HG02884 (cell line): ENCODE measurements around the gene GEN1.

Experiments
- ATAC-seq: cut with Tn5 transposase; IDR thresholded peaks from one replicate; pipeline ENCODE4 v1.9.1; 2021; ENCODE audit warnings: mild to moderate bottlenecking, moderate library complexity; ENCODE audit not compliant: unreplicated experiment

Gene GEN1

DNA sequence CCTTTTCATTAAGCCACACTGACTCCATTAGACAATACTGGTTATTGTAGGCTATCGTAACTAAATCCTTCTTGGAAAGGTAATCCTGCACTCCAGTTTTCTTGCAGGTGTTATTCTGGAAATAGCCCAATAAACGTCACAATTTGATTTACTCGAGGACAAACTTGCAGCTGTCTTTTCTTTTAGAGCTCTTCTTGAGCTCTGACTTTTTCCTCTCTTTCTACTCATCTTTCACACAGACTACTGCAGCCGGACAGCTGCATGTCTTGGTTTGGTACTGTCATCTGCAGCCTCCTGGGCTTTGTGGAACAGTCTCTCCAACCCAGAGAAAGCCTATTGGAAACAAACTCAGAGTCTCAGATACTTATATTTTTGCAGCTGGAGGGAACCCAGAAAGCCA lies 39.4 kb downstream of the GEN1 start:
- ATAC-seq: peak; percentile 13

DNA sequence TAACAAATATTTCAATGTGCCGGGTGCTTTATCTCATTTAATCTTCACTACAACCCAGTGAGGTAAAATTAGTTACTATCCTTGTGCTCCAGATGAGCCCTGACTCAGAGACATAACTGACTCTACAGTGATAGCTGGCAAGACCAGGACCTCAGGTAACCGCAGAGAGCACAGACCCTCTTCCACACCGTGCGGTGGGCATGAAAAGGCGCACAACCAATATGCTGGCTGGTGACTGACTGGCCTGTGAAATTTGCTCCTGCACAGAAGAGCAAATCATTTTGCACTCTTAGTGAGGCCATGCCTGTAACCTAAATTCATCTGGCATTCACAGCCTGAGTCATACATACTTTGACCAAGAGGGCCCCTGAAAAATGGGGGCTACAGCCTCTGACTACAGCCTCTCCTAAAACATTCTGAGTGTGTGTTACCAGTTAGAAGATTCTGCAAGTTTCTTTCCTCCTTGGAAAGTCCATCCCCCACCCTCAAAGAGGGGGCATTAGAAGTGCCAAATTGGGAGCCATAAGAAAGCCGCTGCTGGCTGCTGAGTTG lies 39.9 kb downstream of the GEN1 start:
- ATAC-seq: peak; percentile 26

DNA sequence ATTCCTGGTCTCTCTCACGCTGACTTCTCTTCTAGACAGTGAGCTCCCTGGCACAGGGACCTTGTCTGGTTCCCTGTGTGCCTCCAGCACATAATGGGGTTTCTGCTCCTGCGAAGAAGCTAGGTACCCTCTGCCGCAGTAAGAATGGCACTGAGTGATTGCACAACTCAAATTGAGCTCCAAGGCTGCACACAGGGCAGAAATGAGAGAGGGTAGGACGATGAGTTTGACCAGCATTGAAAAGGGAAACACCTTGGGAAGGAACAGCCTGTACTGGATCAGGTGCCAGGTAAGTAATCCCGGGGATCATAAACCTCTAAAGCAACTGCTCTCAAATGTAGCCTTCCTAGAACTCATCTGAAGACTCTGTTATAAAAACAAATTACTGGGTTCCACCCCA lies 41.4 kb downstream of the GEN1 start:
- no peak for ATAC-seq

DNA sequence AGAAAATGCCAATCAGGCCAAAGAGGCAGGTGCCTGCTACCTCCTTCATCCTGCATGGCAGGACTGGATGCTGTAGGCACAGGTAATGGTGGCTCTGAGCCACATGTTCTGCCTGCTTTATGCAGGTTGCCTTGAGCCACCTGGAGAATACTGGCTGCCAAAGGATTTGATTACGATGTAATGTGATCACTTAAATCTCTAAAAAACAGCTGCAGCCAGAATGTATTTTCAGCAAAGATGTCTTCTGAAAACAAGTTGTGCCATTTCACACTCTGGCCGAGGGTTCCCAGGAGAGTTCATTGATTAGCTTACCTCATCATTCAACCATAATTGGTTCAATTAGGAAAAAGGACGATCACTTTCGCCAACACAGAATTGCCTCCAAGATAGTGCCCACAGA lies 44.4 kb downstream of the GEN1 start:
- no peak for ATAC-seq

DNA sequence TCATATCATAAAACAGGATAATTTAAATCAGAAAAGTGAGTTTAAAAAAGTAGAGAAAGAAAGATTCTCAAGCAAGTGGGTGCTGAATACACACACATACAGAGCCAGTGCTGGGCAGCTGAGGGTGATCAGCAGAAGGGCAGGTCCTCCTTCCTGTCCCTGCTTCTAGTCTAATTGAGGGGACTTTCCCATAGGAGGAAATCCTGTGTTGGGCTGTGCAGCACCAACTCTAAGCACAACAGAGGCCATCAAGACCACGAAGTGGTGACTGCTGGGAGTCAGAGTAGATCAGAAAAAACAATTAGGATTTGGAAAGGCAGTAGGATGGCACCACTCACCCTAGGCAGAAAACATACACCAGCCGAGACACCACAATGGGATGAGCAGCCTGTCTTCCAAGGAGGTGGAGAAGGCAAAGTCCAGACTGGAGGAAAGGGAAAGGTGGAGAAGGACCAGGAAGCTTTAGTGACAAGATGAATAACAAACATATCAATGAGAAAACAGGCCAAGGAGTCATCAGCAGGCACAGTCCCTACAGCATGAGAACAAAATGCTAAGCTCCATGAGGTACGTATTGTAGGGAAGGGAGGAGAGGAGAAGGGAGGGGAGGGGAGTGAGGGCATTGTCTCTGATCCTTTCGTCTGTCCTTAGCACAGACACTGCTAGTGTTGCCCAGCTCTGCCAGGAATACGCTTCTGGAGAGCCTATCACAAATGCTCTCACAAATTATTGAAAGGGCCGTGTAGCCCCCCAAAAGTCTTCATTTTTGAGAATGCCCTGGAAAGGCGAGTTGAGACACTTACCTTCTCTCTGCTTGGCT lies 45.6 kb downstream of the GEN1 start:
- ATAC-seq: no peak

DNA sequence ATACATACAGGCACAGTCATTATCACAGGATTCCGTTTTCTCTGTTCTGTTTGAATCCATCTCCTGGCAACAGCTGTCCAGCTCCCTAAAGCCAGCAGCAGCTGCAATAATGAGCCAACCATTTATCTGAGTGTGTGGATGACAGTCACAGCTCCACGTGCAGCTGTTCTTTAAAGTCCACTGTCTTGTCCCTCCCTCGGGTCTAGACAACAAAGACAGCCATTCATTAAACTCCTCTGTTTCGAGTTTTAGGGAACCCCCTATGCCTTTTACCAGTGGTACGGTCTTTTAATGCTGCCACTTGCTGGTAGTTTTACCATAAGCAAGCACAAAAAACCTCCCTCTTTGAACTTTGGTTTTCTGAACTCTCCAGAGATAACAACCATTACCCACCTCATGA lies 46.3 kb downstream of the GEN1 start:
- ATAC-seq: no peak

DNA sequence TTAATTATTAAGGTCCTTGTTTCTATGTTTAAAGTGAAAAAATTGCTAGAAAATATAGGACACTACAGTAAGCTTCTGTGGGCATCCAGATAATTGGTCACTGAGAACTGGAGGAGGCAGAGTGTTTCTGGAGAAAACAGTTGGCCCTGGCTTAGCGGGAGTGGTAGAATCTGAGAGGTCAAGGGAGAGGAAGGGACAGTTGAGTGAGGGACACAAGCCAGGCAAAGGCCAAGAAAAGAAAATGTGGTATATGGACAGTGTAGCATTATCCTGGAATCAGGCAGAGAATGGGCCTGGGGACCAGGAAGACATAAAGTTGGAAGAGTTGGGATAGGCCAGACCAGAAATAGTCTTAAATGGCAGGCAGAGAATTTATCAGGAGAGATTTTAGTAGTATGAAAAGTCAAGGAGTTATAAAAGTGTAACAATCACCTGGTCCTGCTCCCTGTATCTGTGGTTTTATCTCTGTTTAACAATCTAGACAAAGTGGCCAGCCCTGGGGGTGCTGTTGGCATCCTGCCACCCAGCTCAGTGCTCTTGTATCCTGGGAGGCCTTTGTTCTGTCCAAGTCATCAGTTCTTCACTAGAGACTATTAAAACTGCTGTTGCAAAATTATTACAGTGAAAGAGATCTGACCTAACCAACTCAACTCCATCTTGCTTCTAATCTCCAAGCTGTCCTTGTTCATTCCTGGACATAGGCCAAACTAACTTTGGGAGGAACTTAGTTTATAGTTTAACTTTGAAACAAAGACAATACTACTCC lies 46.9 kb downstream of the GEN1 start:
- ATAC-seq: no peak

DNA sequence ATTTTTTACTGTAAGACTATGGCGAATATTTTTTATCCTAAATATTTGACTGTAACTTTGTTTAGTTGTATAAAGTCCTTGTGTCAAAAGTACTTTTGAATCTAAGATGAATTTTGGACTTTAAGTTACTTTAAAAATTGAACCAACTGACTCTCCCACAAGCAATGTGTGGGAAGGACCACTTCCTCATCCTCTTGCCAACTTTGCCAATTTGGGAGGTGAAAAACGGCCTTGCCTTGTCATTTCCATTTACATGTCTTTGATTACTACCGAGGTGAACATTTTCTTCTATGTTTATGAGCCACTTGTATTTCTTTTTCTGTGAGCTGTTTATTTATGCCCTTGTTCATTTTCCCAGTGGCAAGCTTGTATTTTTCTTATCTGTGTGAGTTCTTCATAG lies 49.6 kb downstream of the GEN1 start:
- ATAC-seq: no peak

DNA sequence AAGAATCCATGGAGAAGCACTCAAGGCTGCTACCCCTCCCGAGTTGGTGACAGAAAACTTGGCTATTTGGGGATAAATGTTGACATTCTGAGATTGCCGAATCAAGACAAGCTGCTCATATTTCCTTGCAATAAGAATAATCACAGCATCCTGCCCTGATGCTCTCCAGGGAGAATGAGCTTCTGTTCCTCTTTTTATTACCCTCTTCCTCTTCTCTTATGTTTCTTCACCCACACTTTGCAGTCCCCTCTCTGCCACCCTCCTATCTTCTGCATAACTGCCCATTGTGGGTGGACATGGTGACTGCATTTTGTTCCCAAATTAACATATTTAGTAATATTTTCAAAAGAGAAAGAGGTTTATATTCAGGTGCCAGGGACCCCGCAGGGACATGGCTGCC lies 50.4 kb downstream of the GEN1 start:
- peak; percentile 66 for ATAC-seq

DNA sequence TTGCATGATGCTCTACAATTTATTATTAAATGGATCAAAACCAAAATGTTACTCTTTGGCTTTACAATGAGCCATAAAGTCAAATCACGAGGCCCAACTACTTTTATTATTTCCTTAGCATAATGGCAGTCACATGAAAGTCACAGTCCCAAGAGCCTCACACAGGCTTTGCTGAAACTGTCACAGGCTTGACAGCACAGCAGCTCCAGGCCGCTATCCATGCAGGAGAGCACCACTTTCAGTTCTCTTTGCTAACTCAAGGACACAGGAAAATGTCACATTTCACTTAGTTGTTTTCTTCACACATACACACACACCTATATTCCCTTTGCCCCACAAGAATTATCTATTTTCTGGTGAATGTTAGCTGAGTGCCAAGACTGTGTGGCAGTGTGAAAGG lies 51.2 kb downstream of the GEN1 start:
- ATAC-seq: peak; percentile 46

DNA sequence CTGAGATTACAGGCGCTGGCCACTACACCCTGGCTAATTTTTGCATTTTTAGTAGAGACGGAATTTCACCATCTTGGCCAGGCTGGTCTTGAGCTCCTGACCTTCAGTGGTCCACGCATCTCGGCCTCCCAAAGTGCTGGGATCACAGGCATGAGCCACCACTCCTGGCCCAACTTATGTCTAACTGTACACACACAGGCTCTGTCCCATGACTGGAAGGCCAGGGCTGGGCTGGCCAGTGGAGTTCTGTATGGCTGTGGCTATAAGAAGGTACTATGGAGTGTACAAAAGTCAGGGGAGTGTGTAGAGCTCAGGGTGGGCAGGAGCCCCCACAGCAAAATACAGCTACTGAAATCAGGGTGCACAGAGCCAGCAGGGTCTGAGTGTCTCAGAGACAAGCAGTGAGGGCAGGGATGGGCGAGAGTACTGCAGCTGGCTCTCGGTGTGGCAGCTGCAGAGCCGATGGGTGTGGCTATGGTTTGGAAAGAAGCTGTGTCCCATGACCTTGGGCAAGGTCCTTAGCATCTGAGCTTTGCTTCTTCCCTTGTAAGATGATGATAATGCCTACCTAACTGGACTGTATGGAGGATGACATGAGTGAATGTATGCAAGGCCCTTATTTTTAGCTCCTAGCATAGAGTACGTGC lies 51.9 kb downstream of the GEN1 start:
- ATAC-seq: no peak

DNA sequence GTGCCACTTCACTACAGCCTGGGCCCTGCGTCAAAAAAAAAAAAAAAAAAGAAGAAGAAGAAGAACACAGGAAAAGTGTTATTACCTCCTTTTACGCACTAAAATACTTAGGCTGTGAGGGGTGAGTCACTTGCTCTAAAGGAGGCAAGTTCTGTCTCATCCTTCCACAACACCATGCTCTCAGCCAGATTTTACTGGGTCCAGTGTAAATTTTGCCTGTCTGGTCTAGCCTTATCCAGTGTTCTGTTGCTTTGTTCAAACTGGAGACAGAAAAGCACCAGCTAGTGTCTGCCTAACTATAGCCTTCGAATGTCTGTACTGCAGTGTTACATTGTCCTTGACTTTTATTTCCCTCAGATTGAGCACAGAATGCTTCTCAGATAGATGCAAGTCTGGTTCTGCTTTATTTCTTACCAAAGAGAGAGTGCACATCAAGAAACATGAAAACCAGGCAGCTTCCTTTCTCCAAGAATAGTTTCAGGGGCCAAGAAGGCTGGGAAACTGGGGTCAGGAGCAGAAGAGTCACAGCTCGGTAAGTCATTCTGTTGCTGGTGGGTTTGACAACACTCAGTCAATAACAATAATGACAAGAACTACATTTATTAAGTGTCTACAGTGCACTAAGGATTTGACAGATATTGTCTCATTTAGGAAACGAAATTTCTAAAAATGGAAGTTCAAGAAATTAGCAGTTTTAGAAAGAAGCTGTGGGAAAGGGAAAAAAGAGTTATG lies 59.2 kb downstream of the GEN1 start:
- ATAC-seq: peak; percentile 49

DNA sequence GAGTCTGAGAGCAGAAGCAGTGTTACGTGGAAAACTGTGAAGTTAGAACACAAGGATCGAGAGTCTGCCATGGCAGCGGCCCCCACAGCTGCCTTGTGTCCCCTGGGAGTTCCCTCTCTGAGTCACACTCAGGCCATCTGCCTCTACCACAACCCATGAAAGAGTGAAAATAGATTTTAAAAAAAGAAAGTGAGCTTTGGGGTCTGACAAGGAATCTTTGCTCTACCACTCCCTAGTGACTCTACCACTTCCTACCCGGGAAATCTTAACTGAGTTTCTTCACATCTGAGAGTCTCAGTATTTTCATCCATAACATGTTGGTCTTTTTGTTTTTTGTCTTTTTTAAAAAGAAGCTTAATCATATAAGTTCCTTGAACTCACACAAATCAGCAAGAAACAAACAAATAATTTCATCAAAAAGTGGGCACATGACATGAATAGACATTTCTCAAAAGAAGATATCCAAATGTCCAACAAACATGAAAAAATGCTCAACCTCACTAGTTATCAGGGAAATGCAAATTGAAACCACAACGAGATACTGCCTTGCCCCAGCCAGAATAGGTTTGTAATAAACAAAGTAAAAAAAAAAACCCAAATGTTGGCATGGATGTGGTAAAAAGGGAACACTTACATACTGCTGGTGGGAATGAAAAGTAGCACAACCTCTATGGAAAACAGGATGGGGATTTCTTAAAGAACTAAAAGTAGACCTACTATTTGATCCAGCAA lies 60.0 kb downstream of the GEN1 start:
- peak; percentile 86 for ATAC-seq

DNA sequence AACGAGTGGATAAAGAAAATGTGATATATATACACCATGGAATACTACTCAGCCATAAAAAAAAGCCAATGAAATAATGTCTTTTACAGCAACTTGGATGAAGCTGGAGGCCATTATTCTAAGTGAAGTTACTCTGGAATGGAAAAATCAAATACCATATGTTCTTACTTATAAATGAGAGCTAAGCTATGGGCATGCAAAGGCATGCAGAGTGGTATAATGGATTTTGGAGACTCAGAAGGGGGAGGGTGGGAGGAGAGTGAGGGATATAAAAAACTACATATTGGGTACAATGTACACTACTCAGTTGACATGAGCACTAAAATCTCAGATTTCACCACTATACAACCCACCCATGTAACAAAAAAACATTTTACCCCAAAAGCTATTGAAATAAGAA lies 60.7 kb downstream of the GEN1 start:
- ATAC-seq: no peak

DNA sequence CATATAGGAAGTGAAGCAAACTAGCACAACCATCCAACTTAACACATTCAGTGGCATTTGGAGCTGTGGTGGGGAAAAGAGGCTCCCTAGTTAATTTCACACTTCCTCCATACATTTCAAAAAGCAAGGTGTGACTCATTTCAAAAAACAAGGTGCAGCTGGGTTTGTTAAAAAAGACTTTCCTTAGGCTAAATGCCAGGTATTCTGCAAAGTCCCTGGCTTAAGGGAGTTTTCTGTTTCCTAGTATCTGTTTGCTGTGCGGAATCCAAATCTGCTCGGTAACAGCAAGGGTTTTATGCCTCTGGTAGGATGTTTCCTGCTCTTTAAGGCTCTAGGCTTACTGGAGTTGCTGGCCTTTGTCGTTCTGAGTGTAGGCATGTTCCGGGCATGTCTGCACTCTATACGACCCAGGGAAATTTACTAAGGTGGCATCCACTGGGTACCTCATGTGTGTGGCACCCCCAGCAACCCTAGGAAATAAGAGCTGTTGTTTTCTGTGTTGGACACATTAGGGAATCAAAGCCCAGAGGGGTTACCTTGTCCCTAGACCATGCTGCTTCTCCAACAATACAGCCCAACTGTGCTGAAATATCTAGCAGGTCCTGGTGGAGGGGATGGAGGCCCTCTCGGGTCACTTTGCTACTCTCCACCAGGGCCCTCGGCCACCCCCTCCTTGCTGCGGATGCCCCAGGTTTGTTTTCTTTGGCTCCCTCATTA lies 61.7 kb downstream of the GEN1 start:
- ATAC-seq: peak; percentile 33

DNA sequence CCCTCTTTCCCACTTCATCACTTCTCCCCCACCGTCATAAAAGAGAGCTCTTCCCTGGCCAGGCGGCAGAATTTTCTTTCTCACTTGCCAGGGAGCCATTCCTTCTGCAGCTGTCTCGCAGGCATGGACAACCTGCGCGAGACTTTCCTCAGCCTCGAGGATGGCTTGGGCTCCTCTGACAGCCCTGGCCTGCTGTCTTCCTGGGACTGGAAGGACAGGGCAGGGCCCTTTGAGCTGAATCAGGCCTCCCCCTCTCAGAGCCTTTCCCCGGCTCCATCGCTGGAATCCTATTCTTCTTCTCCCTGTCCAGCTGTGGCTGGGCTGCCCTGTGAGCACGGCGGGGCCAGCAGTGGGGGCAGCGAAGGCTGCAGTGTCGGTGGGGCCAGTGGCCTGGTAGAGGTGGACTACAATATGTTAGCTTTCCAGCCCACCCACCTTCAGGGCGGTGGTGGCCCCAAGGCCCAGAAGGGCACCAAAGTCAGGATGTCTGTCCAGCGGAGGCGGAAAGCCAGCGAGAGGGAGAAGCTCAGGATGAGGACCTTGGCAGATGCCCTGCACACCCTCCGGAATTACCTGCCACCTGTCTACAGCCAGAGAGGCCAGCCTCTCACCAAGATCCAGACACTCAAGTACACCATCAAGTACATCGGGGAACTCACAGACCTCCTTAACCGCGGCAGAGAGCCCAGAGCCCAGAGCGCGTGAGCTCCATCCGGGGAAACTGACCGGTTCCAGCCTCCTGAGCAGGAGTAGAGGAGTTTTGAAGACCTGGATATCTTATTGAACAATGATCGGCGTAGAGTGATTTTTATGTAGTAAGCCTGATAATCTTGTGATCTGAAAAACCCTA lies 62.7 kb downstream of the GEN1 start, which contains the start of gene MSGN1:
TSS of gene MSGN1 (plus strand) at position 65 of the 850 bp plus-strand sequence. CDS start at position 124, 59 bp downstream.
- no peak for ATAC-seq

DNA sequence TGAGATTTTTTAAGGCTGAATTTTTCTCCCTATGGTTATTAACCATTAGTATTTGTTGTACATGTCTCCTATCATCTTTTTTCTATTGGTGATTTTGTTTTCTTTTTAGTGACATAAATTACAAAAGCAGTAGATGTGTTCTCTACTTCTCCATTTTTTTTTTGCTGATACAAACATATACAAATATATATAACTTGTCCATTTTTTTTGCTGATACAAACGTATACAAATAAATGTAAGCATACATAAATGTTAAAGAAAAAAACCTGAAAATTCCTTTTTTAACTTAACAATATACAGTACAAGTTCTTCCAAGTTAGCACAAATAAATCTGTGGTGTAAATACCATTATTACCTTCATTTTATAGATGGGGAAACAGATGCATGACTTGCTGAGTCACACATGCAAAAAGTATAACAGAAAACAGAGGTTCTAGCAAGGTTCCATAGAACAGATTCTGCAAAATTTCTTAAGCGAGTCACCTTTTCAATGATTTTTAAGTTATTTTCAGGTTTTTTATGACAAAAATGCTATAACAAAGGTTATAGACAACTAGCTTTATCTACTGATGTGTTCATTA lies 64.4 kb downstream of the GEN1 start:
- no peak for ATAC-seq

DNA sequence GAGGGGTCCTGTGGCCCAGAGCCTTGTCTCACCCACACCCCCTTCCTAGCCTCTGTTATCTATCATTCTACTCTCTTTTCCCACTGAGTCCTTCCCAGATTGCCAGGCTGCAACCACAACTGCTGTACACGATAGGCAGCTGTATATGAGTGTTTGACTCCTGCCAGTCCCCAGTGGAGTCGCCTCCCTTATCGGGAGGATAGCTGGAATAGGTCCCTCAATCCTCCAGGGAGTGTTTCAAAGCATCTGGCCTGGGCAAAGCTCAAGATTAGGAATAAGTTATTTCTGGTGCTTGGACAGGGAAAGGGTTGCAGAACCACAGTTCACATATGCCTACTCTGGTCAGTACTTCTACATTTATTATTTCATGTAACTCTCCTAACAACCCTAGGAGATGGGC lies 67.1 kb downstream of the GEN1 start:
- no peak for ATAC-seq
